Lung (tissue), 12 donors: ENCODE measurements around the gene CCL2. TPM values are rescaled to one million over a fixed set of nuclear protein-coding genes. Genes with fewer than 3 reads are reported as not detected.

ENCODE experiments used
- ATAC-seq: fragments of 200-7000 bp; cut with Tn5 transposase; one replicate; pipeline ENCODE4 v1.9.1; 2020; ENCODE audit warnings: moderate number of reproducible peaks; ENCODE audit not compliant: insufficient read depth, low FRiP score
- DNase-seq, 3 donors: peaks; one replicate each; pipeline ENCODE4 v3.0.0-alpha.2; 2013 to 2017
- H3K27ac ChIP-seq, 2 donors: one replicate each; pipeline ENCODE4 v1.5.1; 2013; ENCODE audit warnings: mild to moderate bottlenecking in 2 of 2, moderate library complexity in 2 of 2, control low read depth in 1 of 2, inconsistent platforms in 1 of 2, low read depth in 1 of 2, low read length in 1 of 2
- H3K27me3 ChIP-seq, 3 donors: one replicate each; pipeline ENCODE4 v1.5.1; 2013; ENCODE audit warnings: low read length in 2 of 3; ENCODE audit not compliant: control insufficient read depth in 3 of 3, insufficient read depth in 3 of 3
- H3K36me3 ChIP-seq, 4 donors: one replicate each; pipeline ENCODE4 v1.5.1; 2013; ENCODE audit warnings: low read length in 4 of 4, mild to moderate bottlenecking in 1 of 4, moderate library complexity in 1 of 4; ENCODE audit not compliant: control insufficient read depth in 4 of 4, insufficient read depth in 4 of 4
- H3K4me1 ChIP-seq, 5 donors: one replicate each; pipeline ENCODE4 v1.5.1; 2013; ENCODE audit warnings: low read length in 5 of 5, mild to moderate bottlenecking in 2 of 5, moderate library complexity in 1 of 5; ENCODE audit not compliant: control insufficient read depth in 5 of 5, insufficient read depth in 5 of 5
- H3K4me3 ChIP-seq: one replicate; pipeline ENCODE4 v1.5.1; 2013; ENCODE audit warnings: mild to moderate bottlenecking, control low read depth, moderate library complexity
- H3K9ac ChIP-seq, 2 donors: one replicate each; pipeline ENCODE4 v1.5.1; 2013; ENCODE audit warnings: low read length in 2 of 2, control low read depth in 1 of 2; ENCODE audit not compliant: insufficient read depth in 1 of 2
- H3K9me3 ChIP-seq, 4 donors: one replicate each; pipeline ENCODE4 v1.5.1; 2013; ENCODE audit warnings: low read length in 3 of 4, mild to moderate bottlenecking in 1 of 4, moderate library complexity in 1 of 4; ENCODE audit not compliant: control insufficient read depth in 4 of 4, insufficient read depth in 3 of 4
- CTCF ChIP-seq: IDR thresholded peaks from 2 replicates; pipeline ENCODE4 v1.5.1; 2012; ENCODE audit warnings: mild to moderate bottlenecking; ENCODE audit errors: control extremely low read depth, extremely low read depth
- WGBS, 2 donors: extraction: QIAGEN DNeasy Blood & Tissue Kit; methylation state at CpG; one replicate each; pipeline ENCODE4 v1.1.7; 2013; 5-methylcytosine and 5-hydroxymethylcytosine counted together
- polyA plus RNA-seq, 2 donors: library from polyadenylated mRNA; stranded (reverse); fragments of 200-250 nt; gene quantifications; one replicate each; pipeline ENCODE4 v1.2.1, GENCODE V29; 2013
- total RNA-seq, 2 donors: library from RNA; depleted of rRNA in 1 of 2; stranded (reverse); fragments of >200 nt in 1 of 2; gene quantifications; one replicate each; pipeline ENCODE4 v1.2.1, GENCODE V29; 2014 to 2021
- donor health status: control.
- donor health status: control.
- donor health status: Bipolar disorder and iron deficiency.
- donor health status: healthy.
- donor health status: DM: yes; HTN: yes; CAD: no.

The CCL2 gene
- total and polyA plus RNA-seq, 4 donors = 80.8 to 1,172 (median 160) TPM

GRCh38 chr17:34303606-34304005, 48.5 kb downstream of the CCL2 start:
- Histone ChIP-seq H3K36me3 (no peaks in the 10 kb centered on the region), H3K27me3 (no peaks in the 10 kb centered on the region), H3K27ac (no peak overlapping the region), H3K4me1 (peaks cover 0 to 7% (median 3%) of the 10 kb centered on the region in 5 donors), H3K9me3 (no peaks in the 10 kb centered on the region), H3K4me3 (no peak overlapping the region), H3K9ac (no peak overlapping the region)
- 91 to 94% methylated on average over 2 of the region's 2 CpGs for WGBS, 2 donors
- no peak for DNase-seq
- no peak for TF ChIP-seq CTCF
- ATAC-seq = no peak

GRCh38 chr17:34305061-34305460, 50.0 kb downstream of the CCL2 start:
- no peak overlapping the region for H3K4me3 ChIP-seq
- H3K27me3 ChIP-seq = no peaks in the 10 kb centered on the region
- H3K9me3 ChIP-seq = no peaks in the 10 kb centered on the region
- H3K36me3 ChIP-seq = no peaks in the 10 kb centered on the region
- 95 to 98% methylated on average over 4 of the region's 4 CpGs for WGBS, 2 donors
- H3K27ac ChIP-seq = no peak overlapping the region
- TF ChIP-seq CTCF = no peak
- H3K9ac ChIP-seq = no peak overlapping the region
- DNase-seq (no peak), ATAC-seq (no peak)
- peaks cover 0 to 5% (median 3%) of the 10 kb centered on the region in 5 donors for H3K4me1 ChIP-seq

- Histone ChIP-seq H3K4me3 (no peak overlapping the region), H3K9me3 (no peaks in the 10 kb centered on the region), H3K4me1 (peaks cover 0 to 3% (median 1%) of the 10 kb centered on the region in 5 donors), H3K36me3 (no peaks in the 10 kb centered on the region), H3K27ac (no peak overlapping the region), H3K27me3 (no peaks in the 10 kb centered on the region), H3K9ac (no peak overlapping the region)
- no peak for TF ChIP-seq CTCF
- ATAC-seq (no peak), DNase-seq (no peak)
Observed at GRCh38 chr17:34305606-34306005, 50.5 kb downstream of the CCL2 start.

- no peaks in the 10 kb centered on the region for H3K9me3 ChIP-seq
- no peak overlapping the region for H3K4me3 ChIP-seq
- H3K9ac ChIP-seq = no peak overlapping the region
- peak in 2 of 3 donors; percentile 26 to 46 for DNase-seq
- H3K4me1 ChIP-seq = peaks cover 0 to 3% (median 1%) of the 10 kb centered on the region in 5 donors
- no peak overlapping the region for H3K27ac ChIP-seq
- TF ChIP-seq CTCF = peak; percentile 4
- H3K36me3 ChIP-seq = no peaks in the 10 kb centered on the region
- WGBS, 2 donors = 76 to 83% methylated on average over 3 of the region's 3 CpGs
- no peaks in the 10 kb centered on the region for H3K27me3 ChIP-seq
- ATAC-seq = no peak
Observed at GRCh38 chr17:34306466-34306865, 51.4 kb downstream of the CCL2 start.
